Measurements from ENCODE around the gene PCGF1.
A peak's percentile ranks its signal among the peaks of the same experiment; 100 is the strongest.

Gene PCGF1

GRCh38 chr2:74528600-74529356 is 21.3 kb upstream of the PCGF1 start:
- Histone ChIP-seq H3K9ac (ENCODE audit: low read depth in 1 of 2, low read length in 2 of 2) (peak overlapping the region; percentile 88 to 96), H3K27ac (ENCODE audit: low read depth in 2 of 2, low read length in 2 of 2) (peak overlapping the region; percentile 87 to 90), H3K27me3 (ENCODE audit: control insufficient read depth in 2 of 2, insufficient read depth in 2 of 2, low read length in 2 of 2) (no peaks in the 10 kb centered on the region), H3K36me3 (ENCODE audit: control insufficient read depth in 2 of 2, insufficient read depth in 2 of 2, low read length in 2 of 2) (peaks cover 18 to 37% of the 10 kb centered on the region in 2 donors), H3K4me3 (ENCODE audit: low read length in 2 of 2) (peak overlapping the region; percentile 94 to 97), H3K4me1 (ENCODE audit: control insufficient read depth in 2 of 2, insufficient read depth in 2 of 2, low read length in 2 of 2) (peaks cover 32 to 33% of the 10 kb centered on the region in 2 donors), H3K9me3 (ENCODE audit: control insufficient read depth in 2 of 2, low read length in 2 of 2) (no peaks in the 10 kb centered on the region)

GRCh38 chr2:74527741-74528140 is 20.2 kb upstream of the PCGF1 start:
- H3K9ac ChIP-seq (ENCODE audit: low read depth in 1 of 2, low read length in 2 of 2), result no peak overlapping the region
- no peaks in the 10 kb centered on the region for H3K9me3 ChIP-seq (ENCODE audit: control insufficient read depth in 2 of 2, low read length in 2 of 2)
- H3K27ac ChIP-seq (ENCODE audit: low read depth in 2 of 2, low read length in 2 of 2), result no peak overlapping the region
- peaks cover 16 to 31% of the 10 kb centered on the region in 2 donors for H3K36me3 ChIP-seq (ENCODE audit: control insufficient read depth in 2 of 2, insufficient read depth in 2 of 2, low read length in 2 of 2)
- H3K27me3 ChIP-seq (ENCODE audit: control insufficient read depth in 2 of 2, insufficient read depth in 2 of 2, low read length in 2 of 2), result no peaks in the 10 kb centered on the region
- H3K4me3 ChIP-seq (ENCODE audit: low read length in 2 of 2), result peak overlapping the region in 1 of 2 donors; percentile 97
- peaks cover 32 to 33% of the 10 kb centered on the region in 2 donors for H3K4me1 ChIP-seq (ENCODE audit: control insufficient read depth in 2 of 2, insufficient read depth in 2 of 2, low read length in 2 of 2)

GRCh38 chr2:74526649-74527230 is 19.2 kb upstream of the PCGF1 start:
- Histone ChIP-seq H3K27ac (ENCODE audit: low read depth in 2 of 2, low read length in 2 of 2) (no peak overlapping the region), H3K36me3 (ENCODE audit: control insufficient read depth in 2 of 2, insufficient read depth in 2 of 2, low read length in 2 of 2) (peaks cover 12 to 30% of the 10 kb centered on the region in 2 donors), H3K27me3 (ENCODE audit: control insufficient read depth in 2 of 2, insufficient read depth in 2 of 2, low read length in 2 of 2) (no peaks in the 10 kb centered on the region), H3K4me1 (ENCODE audit: control insufficient read depth in 2 of 2, insufficient read depth in 2 of 2, low read length in 2 of 2) (peaks cover 32 to 33% of the 10 kb centered on the region in 2 donors), H3K4me3 (ENCODE audit: low read length in 2 of 2) (no peak overlapping the region), H3K9me3 (ENCODE audit: control insufficient read depth in 2 of 2, low read length in 2 of 2) (no peaks in the 10 kb centered on the region), H3K9ac (ENCODE audit: low read depth in 1 of 2, low read length in 2 of 2) (no peak overlapping the region)

GRCh38 chr2:74525717-74526648 is 18.5 kb upstream of the PCGF1 start, which contains the start of gene DQX1:
TSS of gene DQX1 (minus strand) at chr2:74526231. CDS start at chr2:74525729, 502 bp downstream.
- Histone ChIP-seq H3K9me3 (ENCODE audit: control insufficient read depth in 2 of 2, low read length in 2 of 2) (no peaks in the 10 kb centered on the region), H3K9ac (ENCODE audit: low read depth in 1 of 2, low read length in 2 of 2) (peak within 1 kb of the TSS; percentile 65 to 74), H3K27me3 (ENCODE audit: control insufficient read depth in 2 of 2, insufficient read depth in 2 of 2, low read length in 2 of 2) (no peaks in the 10 kb centered on the region), H3K27ac (ENCODE audit: low read depth in 2 of 2, low read length in 2 of 2) (peak within 1 kb of the TSS; percentile 76 to 82), H3K36me3 (ENCODE audit: control insufficient read depth in 2 of 2, insufficient read depth in 2 of 2, low read length in 2 of 2) (peaks cover 12 to 30% of the 10 kb centered on the region in 2 donors), H3K4me3 (ENCODE audit: low read length in 2 of 2) (peak within 1 kb of the TSS; percentile 65 to 69), H3K4me1 (ENCODE audit: control insufficient read depth in 2 of 2, insufficient read depth in 2 of 2, low read length in 2 of 2) (peaks cover 26 to 28% of the 10 kb centered on the region in 2 donors)

- Histone ChIP-seq H3K9ac (ENCODE audit: low read depth in 1 of 2, low read length in 2 of 2) (peak overlapping the region in 1 of 2 donors; percentile 74), H3K4me1 (ENCODE audit: control insufficient read depth in 2 of 2, insufficient read depth in 2 of 2, low read length in 2 of 2) (peaks cover 20 to 23% of the 10 kb centered on the region in 2 donors), H3K4me3 (ENCODE audit: low read length in 2 of 2) (peak overlapping the region; percentile 65 to 69), H3K36me3 (ENCODE audit: control insufficient read depth in 2 of 2, insufficient read depth in 2 of 2, low read length in 2 of 2) (peaks cover 12 to 30% of the 10 kb centered on the region in 2 donors), H3K9me3 (ENCODE audit: control insufficient read depth in 2 of 2, low read length in 2 of 2) (no peaks in the 10 kb centered on the region), H3K27ac (ENCODE audit: low read depth in 2 of 2, low read length in 2 of 2) (peak overlapping the region; percentile 76 to 82), H3K27me3 (ENCODE audit: control insufficient read depth in 2 of 2, insufficient read depth in 2 of 2, low read length in 2 of 2) (no peaks in the 10 kb centered on the region)
These were observed 17.6 kb upstream of the PCGF1 start for GRCh38 chr2:74524955-74525716.

- no peak overlapping the region for H3K9ac ChIP-seq (ENCODE audit: low read depth in 1 of 2, low read length in 2 of 2)
- peaks cover 20% of the 10 kb centered on the region in 2 donors for H3K4me1 ChIP-seq (ENCODE audit: control insufficient read depth in 2 of 2, insufficient read depth in 2 of 2, low read length in 2 of 2)
- H3K36me3 ChIP-seq (ENCODE audit: control insufficient read depth in 2 of 2, insufficient read depth in 2 of 2, low read length in 2 of 2), result peaks cover 12 to 32% of the 10 kb centered on the region in 2 donors
- no peak overlapping the region for H3K27ac ChIP-seq (ENCODE audit: low read depth in 2 of 2, low read length in 2 of 2)
- H3K27me3 ChIP-seq (ENCODE audit: control insufficient read depth in 2 of 2, insufficient read depth in 2 of 2, low read length in 2 of 2), result peaks cover 0 to 5% of the 10 kb centered on the region in 2 donors
- H3K9me3 ChIP-seq (ENCODE audit: control insufficient read depth in 2 of 2, low read length in 2 of 2), result no peaks in the 10 kb centered on the region
- H3K4me3 ChIP-seq (ENCODE audit: low read length in 2 of 2), result no peak overlapping the region
These were observed 16.5 kb upstream of the PCGF1 start for GRCh38 chr2:74524005-74524404.

GRCh38 chr2:74522516-74522915 is 15.0 kb upstream of the PCGF1 start:
- Histone ChIP-seq H3K9ac (ENCODE audit: low read depth in 1 of 2, low read length in 2 of 2) (no peak overlapping the region), H3K27ac (ENCODE audit: low read depth in 2 of 2, low read length in 2 of 2) (no peak overlapping the region), H3K36me3 (ENCODE audit: control insufficient read depth in 2 of 2, insufficient read depth in 2 of 2, low read length in 2 of 2) (peaks cover 12 to 22% of the 10 kb centered on the region in 2 donors), H3K9me3 (ENCODE audit: control insufficient read depth in 2 of 2, low read length in 2 of 2) (no peaks in the 10 kb centered on the region), H3K4me3 (ENCODE audit: low read length in 2 of 2) (no peak overlapping the region), H3K4me1 (ENCODE audit: control insufficient read depth in 2 of 2, insufficient read depth in 2 of 2, low read length in 2 of 2) (peaks cover 9 to 10% of the 10 kb centered on the region in 2 donors), H3K27me3 (ENCODE audit: control insufficient read depth in 2 of 2, insufficient read depth in 2 of 2, low read length in 2 of 2) (peaks cover 0 to 15% of the 10 kb centered on the region in 2 donors)

GRCh38 chr2:74516650-74517049 is 9.2 kb upstream of the PCGF1 start:
- Histone ChIP-seq H3K27ac (ENCODE audit: low read depth in 2 of 2, low read length in 2 of 2) (no peak overlapping the region), H3K4me3 (ENCODE audit: low read length in 2 of 2) (no peak overlapping the region), H3K27me3 (ENCODE audit: control insufficient read depth in 2 of 2, insufficient read depth in 2 of 2, low read length in 2 of 2) (peaks cover 42 to 46% of the 10 kb centered on the region in 2 donors), H3K9me3 (ENCODE audit: control insufficient read depth in 2 of 2, low read length in 2 of 2) (no peaks in the 10 kb centered on the region), H3K36me3 (ENCODE audit: control insufficient read depth in 2 of 2, insufficient read depth in 2 of 2, low read length in 2 of 2) (peaks cover 0 to 2% of the 10 kb centered on the region in 2 donors), H3K9ac (ENCODE audit: low read depth in 1 of 2, low read length in 2 of 2) (no peak overlapping the region), H3K4me1 (ENCODE audit: control insufficient read depth in 2 of 2, insufficient read depth in 2 of 2, low read length in 2 of 2) (peaks cover 6 to 8% of the 10 kb centered on the region in 2 donors)

- H3K4me3 ChIP-seq (ENCODE audit: low read length in 2 of 2), result peak overlapping the region; percentile 7 to 44
- H3K9me3 ChIP-seq (ENCODE audit: control insufficient read depth in 2 of 2, low read length in 2 of 2), result no peaks in the 10 kb centered on the region
- H3K27ac ChIP-seq (ENCODE audit: low read depth in 2 of 2, low read length in 2 of 2), result no peak overlapping the region
- H3K36me3 ChIP-seq (ENCODE audit: control insufficient read depth in 2 of 2, insufficient read depth in 2 of 2, low read length in 2 of 2), result peaks cover 0 to 2% of the 10 kb centered on the region in 2 donors
- peaks cover 6 to 8% of the 10 kb centered on the region in 2 donors for H3K4me1 ChIP-seq (ENCODE audit: control insufficient read depth in 2 of 2, insufficient read depth in 2 of 2, low read length in 2 of 2)
- H3K27me3 ChIP-seq (ENCODE audit: control insufficient read depth in 2 of 2, insufficient read depth in 2 of 2, low read length in 2 of 2), result peaks cover 47 to 51% of the 10 kb centered on the region in 2 donors
- no peak overlapping the region for H3K9ac ChIP-seq (ENCODE audit: low read depth in 1 of 2, low read length in 2 of 2)
These were observed 8.6 kb upstream of the PCGF1 start for GRCh38 chr2:74515981-74516633.

Data from mucosa of rectum (tissue), 2 donors.